ENCODE data around the gene SPTBN2. TPM values are rescaled to one million over a fixed set of nuclear protein-coding genes. Genes with fewer than 3 reads are reported as not detected.

SPTBN2 gene
- total RNA-seq (2021; ENCODE audit: unreplicated experiment) (7.3 TPM), Bru-seq, nascent RNA (percentile 37 among the genes with signal in this experiment), BruChase-seq, experiment 1, labeled RNA remaining after a 2-hour chase (percentile 40 among the genes with signal in this experiment), BruChase-seq, experiment 2, labeled RNA remaining after a 6-hour chase (percentile 47 among the genes with signal in this experiment)
- 7.8 TPM for polyA plus RNA-seq (2012; ENCODE audit: insufficient read length)
- long read RNA-seq, partial matches to known transcripts: 5 of 6 reads
- long read RNA-seq, other reads (novel, unspliced or antisense): 1 of 6 reads

- H3K4me3 ChIP-seq (ENCODE audit: low read depth in 2 of 2, low read length in 2 of 2): peak within 1 kb of the TSS; percentile 28 to 35
- CTCF ChIA-PET: no interaction called here
- H3K9me3 ChIP-seq (ENCODE audit: control insufficient read depth, insufficient read depth, low read depth, low read length): no peaks in the 10 kb centered on the region
- no peak for TF ChIP-seq TCF7L2 (IDR thresholded peaks at IDR 0.05; ENCODE audit: low read depth, low read length)
- TF ChIP-seq CTCF (IDR thresholded peaks at IDR 0.05): no peak
- TF ChIP-seq POLR2AphosphoS5 (IDR thresholded peaks at IDR 0.05; ENCODE audit: low read depth, low read length): no peak
- no peak for TF ChIP-seq SIN3A (IDR thresholded peaks at IDR 0.05; ENCODE audit: borderline replicate concordance, insufficient read depth, low read depth, low read length)
- no peak for TF ChIP-seq REST (IDR thresholded peaks at IDR 0.05; ENCODE audit: insufficient read depth in 1 of 2, low read depth in 2 of 2, low read length in 1 of 2)
- BruUV-seq (replicated peaks): no TSS peak
- no peak within 1 kb of the TSS for H3K27ac ChIP-seq (ENCODE audit: low read length)
- POLR2A ChIA-PET: interaction anchor here (0.6 to 0.7 kb wide), 3 partner anchors 46 to 127 kb away, joined by 8 to 12 read pairs (median 10); no protein-coding TSS in a partner anchor
- in situ Hi-C loops (cut with HindIII; ENCODE audit: low pct_unique_long_range_greater_than_20kb, low sequenced_read_pairs) (no loop called here), intact Hi-C loops (cut with micrococcal nuclease; ENCODE audit: unreplicated experiment) (no loop called here)
- no peaks in the 10 kb centered on the region for H3K36me3 ChIP-seq (ENCODE audit: control insufficient read depth, insufficient read depth, low read length)
- ATAC-seq (no peak), DNase-seq (ENCODE audit: low read depth, low spot score) (no peak)
- peaks cover 38% of the 10 kb centered on the region for H3K27me3 ChIP-seq (ENCODE audit: control insufficient read depth, insufficient read depth, low read length)
- H3K4me1 ChIP-seq (ENCODE audit: control insufficient read depth, insufficient read depth, low read length): peaks cover 6% of the 10 kb centered on the region; the same call in 1 of the 2 replicates
Measured at GRCh38 chr11:66728693-66729385, at the start of gene SPTBN2. SPTBN2 (minus strand) TSS chr11:66729216; CDS start chr11:66721240, 7,976 bp downstream.

DNA sequence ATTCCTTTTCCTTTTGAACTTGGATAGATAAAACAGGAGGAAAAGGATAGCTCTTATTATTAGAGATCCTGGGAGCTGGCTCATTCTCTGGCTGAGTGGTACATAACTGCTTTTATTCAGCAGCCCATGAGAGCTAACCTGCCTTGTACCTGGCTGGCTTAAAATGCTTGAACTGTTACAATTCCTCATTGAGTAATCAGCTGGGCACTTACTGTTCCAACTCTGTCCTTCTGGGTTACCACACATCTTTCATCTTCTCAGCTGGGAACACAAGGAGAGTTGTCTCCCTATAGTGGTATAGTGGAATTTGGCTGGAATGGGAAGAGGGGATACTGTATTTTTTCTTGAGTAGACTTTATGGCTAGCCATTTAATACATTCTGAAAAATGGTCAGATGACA lies 39.8 kb upstream of the SPTBN2 start:
- no peak overlapping the region for H3K4me3 ChIP-seq (ENCODE audit: low read depth in 2 of 2, low read length in 2 of 2)
- no peaks in the 10 kb centered on the region for H3K36me3 ChIP-seq (ENCODE audit: control insufficient read depth, insufficient read depth, low read length)
- no peak for TF ChIP-seq TCF7L2 (IDR thresholded peaks at IDR 0.05; ENCODE audit: low read depth, low read length)
- TF ChIP-seq SIN3A (IDR thresholded peaks at IDR 0.05; ENCODE audit: borderline replicate concordance, insufficient read depth, low read depth, low read length): no peak
- TF ChIP-seq POLR2AphosphoS5 (IDR thresholded peaks at IDR 0.05; ENCODE audit: low read depth, low read length): no peak
- no peak for TF ChIP-seq REST (IDR thresholded peaks at IDR 0.05; ENCODE audit: insufficient read depth in 1 of 2, low read depth in 2 of 2, low read length in 1 of 2)
- TF ChIP-seq CTCF (IDR thresholded peaks at IDR 0.05): no peak
- intact Hi-C loops (cut with micrococcal nuclease; ENCODE audit: unreplicated experiment) (no loop called here), in situ Hi-C loops (cut with HindIII; ENCODE audit: low pct_unique_long_range_greater_than_20kb, low sequenced_read_pairs) (no loop called here)
- BruUV-seq (replicated peaks): no TSS peak
- no peaks in the 10 kb centered on the region for H3K4me1 ChIP-seq (ENCODE audit: control insufficient read depth, insufficient read depth, low read length)
- H3K27me3 ChIP-seq (ENCODE audit: control insufficient read depth, insufficient read depth, low read length): no peaks in the 10 kb centered on the region
- DNase-seq (ENCODE audit: low read depth, low spot score) (no peak), ATAC-seq (no peak)
- H3K27ac ChIP-seq (ENCODE audit: low read length): no peak overlapping the region
- CTCF ChIA-PET: interaction anchor here (0.7 kb wide), 1 partner anchor 207 kb away, joined by 7 read pairs; no protein-coding TSS in a partner anchor
- no peaks in the 10 kb centered on the region for H3K9me3 ChIP-seq (ENCODE audit: control insufficient read depth, insufficient read depth, low read depth, low read length)
- POLR2A ChIA-PET: interaction anchor here (0.7 kb wide), 1 partner anchor 60 kb away, joined by 7 read pairs; no protein-coding TSS in a partner anchor
